GM12865 (cell line): Measurements from ENCODE around the gene P4HA2.

ENCODE experiments used
- DNase-seq: peaks from one replicate; pipeline ENCODE4 v3.0.0; 2010; ENCODE audit warnings: low read depth
- H3K4me3 ChIP-seq: 2 replicates; pipeline ENCODE4 v1.5.1; 2011; ENCODE audit warnings: mild to moderate bottlenecking, low read depth, low read length, control low read depth
- TF ChIP-seq, protein P1 (sequence below): IDR thresholded peaks from 2 replicates; pipeline ENCODE4 v1.5.1; 2011; ENCODE audit warnings: low read length, control low read depth, low read depth, inconsistent platforms; ENCODE audit not compliant: insufficient read depth; ENCODE audit errors: missing control alignments

The P4HA2 gene

DNA sequence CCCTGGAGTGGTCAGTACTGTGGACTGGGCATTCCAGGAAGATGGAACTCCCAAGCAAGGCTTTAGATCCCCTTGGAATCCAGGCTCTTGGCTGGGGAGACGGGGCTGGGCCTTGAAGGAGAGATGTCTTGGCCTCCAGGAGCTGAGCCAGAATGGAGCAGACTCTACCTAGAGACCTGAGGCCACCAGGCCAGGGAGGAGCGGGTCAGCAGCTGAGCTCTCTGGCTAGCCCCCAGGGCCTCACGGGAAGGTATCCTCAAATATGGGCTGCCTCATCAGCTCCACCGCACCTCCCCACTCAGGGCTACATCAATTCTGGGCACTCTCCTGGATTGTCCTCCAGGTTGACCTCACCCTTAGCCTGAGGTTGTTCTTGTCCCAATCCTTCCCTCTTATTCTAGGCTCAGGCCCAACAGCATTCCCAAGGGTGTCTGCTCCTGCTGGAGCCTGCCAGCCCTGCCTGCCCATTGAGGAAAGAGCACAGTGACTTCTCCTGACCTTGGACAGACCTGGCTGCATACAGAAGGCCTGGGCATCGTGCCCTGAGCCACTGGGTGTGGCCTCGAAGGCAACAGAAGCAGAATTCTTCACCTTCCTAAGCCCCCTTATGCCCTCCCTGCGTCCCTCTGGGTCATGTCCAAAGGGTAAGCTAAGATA is 26.8 kb upstream of the P4HA2 start:
- H3K4me3 ChIP-seq = no peak overlapping the region
- DNase-seq = no peak
- TF ChIP-seq, protein P1, sequence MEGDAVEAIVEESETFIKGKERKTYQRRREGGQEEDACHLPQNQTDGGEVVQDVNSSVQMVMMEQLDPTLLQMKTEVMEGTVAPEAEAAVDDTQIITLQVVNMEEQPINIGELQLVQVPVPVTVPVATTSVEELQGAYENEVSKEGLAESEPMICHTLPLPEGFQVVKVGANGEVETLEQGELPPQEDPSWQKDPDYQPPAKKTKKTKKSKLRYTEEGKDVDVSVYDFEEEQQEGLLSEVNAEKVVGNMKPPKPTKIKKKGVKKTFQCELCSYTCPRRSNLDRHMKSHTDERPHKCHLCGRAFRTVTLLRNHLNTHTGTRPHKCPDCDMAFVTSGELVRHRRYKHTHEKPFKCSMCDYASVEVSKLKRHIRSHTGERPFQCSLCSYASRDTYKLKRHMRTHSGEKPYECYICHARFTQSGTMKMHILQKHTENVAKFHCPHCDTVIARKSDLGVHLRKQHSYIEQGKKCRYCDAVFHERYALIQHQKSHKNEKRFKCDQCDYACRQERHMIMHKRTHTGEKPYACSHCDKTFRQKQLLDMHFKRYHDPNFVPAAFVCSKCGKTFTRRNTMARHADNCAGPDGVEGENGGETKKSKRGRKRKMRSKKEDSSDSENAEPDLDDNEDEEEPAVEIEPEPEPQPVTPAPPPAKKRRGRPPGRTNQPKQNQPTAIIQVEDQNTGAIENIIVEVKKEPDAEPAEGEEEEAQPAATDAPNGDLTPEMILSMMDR = no peak

- no peak for DNase-seq
- no peak overlapping the region for H3K4me3 ChIP-seq
- TF ChIP-seq, protein P1 = no peak
Observed at GRCh38 chr5:132253452-132254320, 26.0 kb upstream of the P4HA2 start.

- TF ChIP-seq, protein P1 = no peak
- no peak for DNase-seq
Observed at GRCh38 chr5:132253008-132253441, 25.4 kb upstream of the P4HA2 start.

DNA sequence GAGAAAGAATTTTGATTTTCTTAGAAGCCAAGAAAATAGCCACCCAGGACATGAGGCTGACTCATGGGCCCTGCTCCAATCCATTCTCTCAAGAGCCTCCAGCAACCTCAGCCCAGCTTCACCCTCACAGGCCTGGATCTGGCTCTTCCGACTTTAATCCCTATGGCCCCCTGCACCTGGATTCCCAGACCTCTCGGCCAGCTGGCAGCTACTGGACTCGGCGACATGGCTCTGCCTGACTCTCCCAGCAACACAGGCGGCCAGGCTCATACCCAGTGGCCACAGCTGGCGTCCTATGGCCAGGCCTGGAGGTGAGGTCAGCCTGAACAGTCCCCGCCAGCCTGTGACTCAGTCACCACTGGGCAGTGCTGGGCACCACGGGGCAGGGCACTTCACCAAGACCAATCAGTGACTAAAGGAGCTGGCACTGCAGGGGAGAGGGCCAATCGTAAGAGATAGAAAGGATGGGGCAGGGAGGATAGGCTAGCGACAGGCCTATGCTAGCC is 23.6 kb upstream of the P4HA2 start:
- TF ChIP-seq, protein P1 = no peak
- no peak overlapping the region for H3K4me3 ChIP-seq
- DNase-seq = no peak

More at GRCh38 chr5:132253008-132253441, 25.4 kb upstream of the P4HA2 start:
- H3K4me3 ChIP-seq = no peak overlapping the region

- TF ChIP-seq, protein P1 = no peak
- no peak for DNase-seq
- H3K4me3 ChIP-seq = no peak overlapping the region
Observed at GRCh38 chr5:132250547-132250946, 22.9 kb upstream of the P4HA2 start.

- no peak for DNase-seq
- TF ChIP-seq, protein P1 = no peak
- no peak overlapping the region for H3K4me3 ChIP-seq
Observed at GRCh38 chr5:132246806-132247205, 19.2 kb upstream of the P4HA2 start.
